ENCODE results near the gene BIRC7. TPM values are rescaled to one million over a fixed set of nuclear protein-coding genes. Genes with fewer than 3 reads are reported as not detected.
"Not testable (repeated sequence)": the region's sequence is repeated elsewhere in the genome, so short reads cannot be mapped to it uniquely, and the experiment has no call there.

BIRC7 gene
- total RNA-seq, 1 experiment from 2014 or later, result not detected

DNA sequence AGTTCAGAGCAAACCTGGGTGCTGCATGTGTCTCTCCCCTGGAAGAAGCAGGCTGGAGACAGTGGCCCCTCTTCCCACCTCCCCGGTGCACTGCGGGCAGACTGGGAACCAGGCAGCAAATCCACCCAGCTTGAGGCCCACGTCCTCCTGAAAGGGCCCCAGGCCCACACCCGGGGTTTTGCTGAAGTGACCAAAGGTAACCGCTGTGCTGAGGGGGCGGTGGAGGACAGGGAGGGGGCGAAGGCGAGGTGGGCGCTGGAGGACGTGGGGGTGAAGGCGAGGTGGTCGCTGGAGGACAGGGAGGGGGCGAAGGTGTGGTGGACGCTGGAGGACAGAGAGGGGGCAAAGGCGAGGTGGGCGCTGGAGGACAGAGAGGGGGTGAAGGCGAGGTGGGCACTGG, 1.8 kb upstream of the BIRC7 start:
- no peak for DNase-seq
- Histone ChIP-seq H3K4me3 (no peak overlapping the region), H3K36me3 (no peaks in the 10 kb centered on the region), H3K9me3 (no peaks in the 10 kb centered on the region), H3K27me3 (no peaks in the 10 kb centered on the region)

DNA sequence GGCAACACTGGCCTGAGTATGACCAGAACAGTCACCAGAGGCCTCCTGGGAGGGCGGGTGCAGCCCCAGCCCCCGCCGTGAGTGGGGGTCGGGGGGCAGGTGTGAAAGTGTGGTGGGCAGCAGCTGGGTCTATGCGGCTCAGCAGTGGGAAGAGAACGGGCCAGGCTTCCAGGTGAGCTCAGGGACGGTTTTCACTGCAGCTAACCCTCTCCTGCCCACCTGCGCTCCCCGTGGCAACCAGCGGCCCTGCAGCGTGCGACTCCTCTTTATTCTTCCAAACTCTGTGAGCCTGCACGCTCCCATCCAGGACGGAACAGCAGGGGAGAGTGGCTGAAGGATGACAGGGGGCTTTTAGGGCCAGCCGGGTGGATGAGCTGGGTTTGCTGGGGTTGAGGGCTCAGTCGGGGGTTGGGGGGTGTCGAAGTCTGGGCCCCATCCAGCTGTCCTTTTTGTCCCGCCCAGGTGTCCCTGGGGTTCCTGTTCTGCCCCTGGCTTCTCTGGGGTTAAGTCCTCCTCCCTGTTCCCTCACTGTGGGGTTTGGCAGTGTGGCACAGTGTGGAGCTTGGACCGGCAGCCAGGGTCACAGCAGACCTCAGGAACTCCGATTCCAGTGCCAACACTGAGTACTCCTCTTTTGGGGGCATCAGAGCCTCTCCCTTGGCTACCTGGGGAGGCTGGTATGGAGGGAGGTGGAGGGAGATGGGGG, 859 bp upstream of the BIRC7 start:
- DNase-seq, result no peak
- Histone ChIP-seq H3K27me3 (no peaks in the 10 kb centered on the region), H3K36me3 (no peaks in the 10 kb centered on the region), H3K9me3 (no peaks in the 10 kb centered on the region), H3K4me3 (no peak overlapping the region)

DNA sequence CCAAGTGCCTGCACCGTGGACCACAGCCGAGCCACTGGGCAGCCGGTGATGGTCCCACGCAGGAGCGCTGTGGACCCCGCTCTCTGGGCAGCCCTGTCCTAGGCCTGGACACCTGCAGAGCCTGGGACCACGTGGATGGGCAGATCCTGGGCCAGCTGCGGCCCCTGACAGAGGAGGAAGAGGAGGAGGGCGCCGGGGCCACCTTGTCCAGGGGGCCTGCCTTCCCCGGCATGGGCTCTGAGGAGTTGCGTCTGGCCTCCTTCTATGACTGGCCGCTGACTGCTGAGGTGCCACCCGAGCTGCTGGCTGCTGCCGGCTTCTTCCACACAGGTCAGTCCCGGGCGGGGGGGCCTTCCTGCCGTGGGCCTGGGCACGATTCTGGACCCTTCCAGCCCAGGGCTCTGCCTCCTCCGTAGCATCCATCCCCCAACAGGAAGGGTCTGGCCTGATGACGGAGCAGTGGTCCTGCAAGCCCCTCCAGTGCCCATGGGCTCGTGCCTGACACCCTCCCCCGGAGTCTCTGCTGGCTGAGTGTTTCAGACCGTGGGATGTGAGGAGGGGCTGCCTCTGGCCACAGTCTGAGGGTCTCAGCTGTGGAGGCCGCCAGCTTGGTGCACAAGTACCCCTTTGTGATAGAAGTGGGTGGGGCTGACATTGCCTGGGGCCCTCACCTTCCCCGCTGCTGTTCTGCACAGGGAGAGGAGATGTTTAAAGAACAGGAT, 572 bp downstream of the BIRC7 start:
- H3K4me3 ChIP-seq, result no peak overlapping the region
- H3K27me3 ChIP-seq, result no peaks in the 10 kb centered on the region
- DNase-seq, result no peak
- H3K9me3 ChIP-seq, result no peaks in the 10 kb centered on the region
- H3K36me3 ChIP-seq, result no peaks in the 10 kb centered on the region

DNA sequence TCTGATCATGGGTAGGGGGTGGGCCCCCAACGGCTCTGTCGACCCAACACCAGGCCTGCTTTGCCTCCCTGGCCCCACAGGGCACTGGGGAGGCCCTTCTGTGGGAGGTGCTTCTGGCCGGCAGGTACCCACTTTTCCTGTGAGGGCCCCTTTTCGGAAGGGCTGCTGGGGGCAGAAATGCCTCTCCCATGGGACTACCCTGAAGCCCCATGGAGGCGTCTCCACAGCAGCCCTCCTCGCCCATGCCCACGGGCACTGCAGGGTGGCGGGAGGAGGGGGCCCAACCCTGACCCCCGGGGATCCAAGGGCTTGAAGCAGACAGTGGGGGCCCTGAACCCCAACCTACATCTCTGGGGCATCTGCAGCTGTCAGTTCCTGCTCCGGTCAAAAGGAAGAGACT, 2.3 kb downstream of the BIRC7 start:
- no peak for DNase-seq
- H3K27me3 ChIP-seq, result no peaks in the 10 kb centered on the region

DNA sequence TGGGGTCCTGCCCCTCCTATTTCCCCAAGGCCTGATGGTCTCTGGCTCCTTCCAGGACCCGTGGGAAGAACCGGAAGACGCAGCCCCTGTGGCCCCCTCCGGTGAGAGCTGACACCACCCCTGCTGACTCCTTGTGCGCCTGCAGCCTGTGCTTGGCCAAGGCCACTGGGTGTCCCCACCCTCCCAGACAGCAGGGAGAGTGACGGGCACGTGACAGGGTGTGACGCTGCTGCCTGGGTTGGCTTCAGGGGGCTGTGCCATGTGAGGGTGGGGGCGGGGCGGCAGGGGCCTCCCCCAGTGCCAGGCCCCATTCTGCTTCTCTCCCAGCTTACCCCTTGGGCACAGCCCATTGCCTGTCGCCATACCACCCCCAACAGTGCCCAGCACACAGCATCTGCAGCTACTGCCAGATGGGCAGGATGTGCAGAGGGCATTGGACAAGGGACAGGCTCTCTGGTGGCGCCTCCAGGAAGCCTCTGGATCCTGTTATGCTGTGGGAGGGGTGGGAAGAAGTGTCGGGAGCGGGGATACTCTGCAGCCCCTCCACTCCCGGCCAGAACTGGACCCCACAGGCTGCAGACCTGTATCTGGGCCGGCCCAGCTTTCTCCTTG, 2.9 kb downstream of the BIRC7 start:
- DNase-seq, result no peak
- Histone ChIP-seq H3K4me3 (no peak overlapping the region), H3K36me3 (no peaks in the 10 kb centered on the region), H3K27me3 (no peaks in the 10 kb centered on the region), H3K9me3 (no peaks in the 10 kb centered on the region)

More for the DNA sequence above, 2.3 kb downstream of the BIRC7 start:
- H3K9me3 ChIP-seq, result no peaks in the 10 kb centered on the region
- H3K36me3 ChIP-seq, result no peaks in the 10 kb centered on the region
- no peak overlapping the region for H3K4me3 ChIP-seq

DNA sequence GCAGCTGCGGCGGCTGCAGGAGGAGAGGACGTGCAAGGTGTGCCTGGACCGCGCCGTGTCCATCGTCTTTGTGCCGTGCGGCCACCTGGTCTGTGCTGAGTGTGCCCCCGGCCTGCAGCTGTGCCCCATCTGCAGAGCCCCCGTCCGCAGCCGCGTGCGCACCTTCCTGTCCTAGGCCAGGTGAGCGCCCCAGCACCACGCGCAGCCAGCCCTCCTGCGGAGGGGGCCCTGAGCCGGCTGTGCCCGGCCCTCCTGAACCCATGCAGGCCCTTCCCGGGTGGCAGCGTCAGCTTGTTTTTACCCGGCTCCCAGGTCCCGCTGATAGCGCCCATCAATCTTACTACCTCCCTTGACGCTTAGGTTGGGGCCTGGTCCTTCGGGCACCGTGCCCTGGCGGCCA, 3.7 kb downstream of the BIRC7 start:
- Histone ChIP-seq H3K36me3 (no peaks in the 10 kb centered on the region), H3K9me3 (no peaks in the 10 kb centered on the region), H3K27me3 (no peaks in the 10 kb centered on the region), H3K4me3 (no peak overlapping the region)
- no peak for DNase-seq

DNA sequence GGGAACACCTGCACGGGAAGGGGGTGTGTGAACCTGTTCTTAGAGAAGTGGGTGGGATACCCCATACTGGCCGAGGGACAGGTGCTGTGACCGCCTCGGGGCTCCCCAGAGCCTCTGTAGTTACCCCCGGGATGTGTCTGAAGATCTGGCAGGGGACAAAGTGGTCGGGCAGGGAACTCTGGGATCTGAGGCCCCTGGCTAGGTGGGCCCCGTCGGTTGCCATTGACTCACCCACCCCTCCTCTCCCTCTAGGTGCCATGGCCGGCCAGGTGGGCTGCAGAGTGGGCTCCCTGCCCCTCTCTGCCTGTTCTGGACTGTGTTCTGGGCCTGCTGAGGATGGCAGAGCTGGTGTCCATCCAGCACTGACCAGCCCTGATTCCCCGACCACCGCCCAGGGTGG, 4.3 kb downstream of the BIRC7 start:
- no peak for DNase-seq
- Histone ChIP-seq H3K36me3 (no peaks in the 10 kb centered on the region), H3K27me3 (no peaks in the 10 kb centered on the region), H3K4me3 (no peak overlapping the region), H3K9me3 (no peaks in the 10 kb centered on the region)

DNA sequence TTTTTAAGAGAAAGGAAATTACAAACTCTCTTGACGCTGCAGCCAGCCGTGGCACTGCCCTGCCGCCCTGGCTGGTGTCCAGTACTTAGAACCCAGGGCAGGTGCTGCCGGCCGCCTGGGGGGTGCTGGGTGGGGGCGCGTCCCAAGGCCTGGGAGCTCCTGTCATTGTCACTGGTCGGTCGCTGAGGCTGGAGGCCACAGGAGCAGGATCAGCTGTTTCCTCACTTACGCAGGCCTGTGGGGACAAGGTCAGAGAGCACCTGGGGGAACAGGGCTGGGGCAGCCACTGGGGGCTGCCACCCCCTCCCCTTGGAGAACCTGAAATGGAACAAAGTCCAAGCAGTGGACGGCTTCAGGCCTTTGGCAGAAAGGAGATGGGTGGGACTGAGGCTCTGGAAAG, 5.6 kb downstream of the BIRC7 start:
- no peak for DNase-seq
- Histone ChIP-seq H3K36me3 (no peaks in the 10 kb centered on the region), H3K27me3 (no peaks in the 10 kb centered on the region), H3K9me3 (no peaks in the 10 kb centered on the region), H3K4me3 (no peak overlapping the region)

DNA sequence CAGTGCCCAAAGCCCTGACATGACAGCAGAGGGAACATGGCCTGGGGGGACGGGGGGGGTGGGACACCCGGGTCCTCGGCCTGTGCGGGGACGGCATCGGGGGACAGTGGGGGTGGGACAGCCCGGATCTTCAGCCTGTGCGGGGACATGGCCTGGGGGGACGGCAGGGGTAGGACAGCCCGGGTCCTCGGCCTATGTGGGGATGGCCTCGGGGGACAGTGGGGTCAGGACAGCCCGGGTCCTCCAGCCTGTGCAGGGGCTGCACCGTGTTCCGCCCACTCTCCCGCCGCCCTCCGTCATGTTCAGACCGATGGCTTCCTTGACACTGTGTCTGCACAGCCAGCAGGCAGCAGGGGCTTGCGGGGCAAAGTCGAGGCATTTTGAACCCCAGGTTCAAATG, 7.0 kb downstream of the BIRC7 start:
- Histone ChIP-seq H3K27me3 (no peaks in the 10 kb centered on the region), H3K9me3 (no peaks in the 10 kb centered on the region), H3K36me3 (no peaks in the 10 kb centered on the region), H3K4me3 (no peak overlapping the region)
- no peak for DNase-seq

DNA sequence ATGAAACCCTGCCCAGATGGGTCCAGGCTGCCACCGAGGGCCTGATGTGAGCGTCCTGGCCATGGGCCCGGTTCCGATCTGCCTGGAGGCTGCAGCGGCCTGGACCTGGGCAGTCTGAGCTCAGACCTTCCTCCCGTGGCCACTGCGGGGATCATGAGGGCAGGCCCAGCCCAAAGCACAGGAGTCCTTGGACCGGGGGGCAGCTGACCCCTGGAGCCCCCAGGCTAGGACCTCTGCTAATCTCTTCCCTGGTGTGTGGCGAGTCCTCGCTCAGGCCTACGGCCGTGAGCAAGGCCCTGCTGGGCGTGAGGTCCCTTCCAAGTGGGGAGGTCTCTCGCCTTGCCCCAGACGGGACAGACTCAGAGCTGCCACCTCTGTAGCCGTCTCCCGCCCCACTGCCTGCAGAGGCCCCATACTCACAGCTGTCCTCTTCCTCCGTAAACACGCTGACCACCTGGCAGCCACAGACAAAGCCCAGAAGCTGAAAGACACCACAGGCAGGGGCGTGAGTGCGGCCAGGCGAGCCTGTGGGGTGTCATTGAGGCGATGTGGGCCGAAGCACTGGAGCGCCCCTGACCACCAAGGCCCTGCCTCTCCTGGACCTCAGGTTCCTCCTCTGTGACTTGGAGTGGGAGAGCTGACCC, 8.0 kb downstream of the BIRC7 start:
- DNase-seq, result no peak
- Histone ChIP-seq H3K9me3 (no peaks in the 10 kb centered on the region), H3K27me3 (no peaks in the 10 kb centered on the region), H3K36me3 (no peaks in the 10 kb centered on the region), H3K4me3 (no peak overlapping the region)

DNA sequence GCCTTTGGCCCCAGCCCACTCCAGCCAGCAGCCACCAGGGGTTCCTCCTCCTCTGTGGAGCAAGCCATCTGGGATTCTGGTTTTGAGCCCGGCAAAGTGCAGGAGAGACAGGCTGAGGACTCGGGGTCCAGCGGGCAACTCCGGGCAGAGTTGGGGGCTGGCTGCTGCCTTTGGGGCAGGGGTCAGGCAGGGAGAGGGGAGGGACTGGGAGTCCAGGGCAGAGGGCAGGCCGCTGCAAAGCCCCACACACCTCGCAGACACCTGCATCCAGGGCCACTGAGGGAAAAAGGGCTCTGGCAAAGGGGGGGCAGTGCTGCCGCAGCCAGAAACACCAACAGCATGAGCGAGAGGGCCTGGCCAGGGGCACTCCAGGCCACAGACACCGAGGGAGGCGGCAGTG, 8.8 kb downstream of the BIRC7 start:
- Histone ChIP-seq H3K9me3 (no peaks in the 10 kb centered on the region), H3K4me3 (no peak overlapping the region), H3K36me3 (no peaks in the 10 kb centered on the region), H3K27me3 (no peaks in the 10 kb centered on the region)
- no peak for DNase-seq

DNA sequence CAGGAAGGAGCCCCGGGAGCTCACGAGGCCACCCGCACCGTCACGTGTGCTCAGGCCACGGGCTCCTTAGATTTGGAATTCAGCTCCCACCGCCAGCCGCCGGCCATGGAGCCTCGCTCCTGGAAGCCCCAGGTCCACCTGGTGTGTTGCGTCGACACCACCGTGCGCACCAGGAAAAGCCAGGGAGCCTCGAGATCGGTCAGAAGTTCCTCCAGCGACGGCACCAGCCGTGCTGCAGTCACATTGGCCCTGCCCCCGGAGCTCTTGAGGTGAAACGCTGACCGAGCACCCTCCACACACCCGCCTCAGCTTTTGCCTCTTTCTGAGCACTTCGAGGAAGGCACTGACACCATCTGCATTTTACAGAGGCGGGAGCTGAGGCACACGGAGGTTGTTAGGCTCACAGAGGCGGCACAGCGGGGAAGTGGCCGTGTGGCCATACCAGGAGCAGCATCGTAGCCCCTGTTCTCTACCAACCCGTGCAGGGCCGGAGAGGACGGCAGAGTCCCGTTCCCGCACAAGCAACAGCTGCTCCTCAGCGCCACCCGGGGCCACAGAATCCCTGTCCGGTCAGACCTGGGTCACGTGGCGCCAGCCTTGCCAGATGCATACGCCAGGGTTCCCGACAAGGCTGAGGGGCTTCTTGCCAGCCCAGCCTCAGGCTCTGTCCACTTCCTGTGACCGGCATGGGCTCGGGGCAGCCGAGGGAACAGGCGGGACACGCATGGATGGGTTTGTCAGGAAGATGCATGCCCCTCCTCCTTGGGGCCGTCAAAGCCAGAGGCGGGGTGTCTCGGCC, 11.0 kb downstream of the BIRC7 start:
- no peaks in the 10 kb centered on the region for H3K27me3 ChIP-seq
- no peaks in the 10 kb centered on the region for H3K9me3 ChIP-seq
- H3K36me3 ChIP-seq, result no peaks in the 10 kb centered on the region
- no peak overlapping the region for H3K4me3 ChIP-seq
- no peak for DNase-seq

DNA sequence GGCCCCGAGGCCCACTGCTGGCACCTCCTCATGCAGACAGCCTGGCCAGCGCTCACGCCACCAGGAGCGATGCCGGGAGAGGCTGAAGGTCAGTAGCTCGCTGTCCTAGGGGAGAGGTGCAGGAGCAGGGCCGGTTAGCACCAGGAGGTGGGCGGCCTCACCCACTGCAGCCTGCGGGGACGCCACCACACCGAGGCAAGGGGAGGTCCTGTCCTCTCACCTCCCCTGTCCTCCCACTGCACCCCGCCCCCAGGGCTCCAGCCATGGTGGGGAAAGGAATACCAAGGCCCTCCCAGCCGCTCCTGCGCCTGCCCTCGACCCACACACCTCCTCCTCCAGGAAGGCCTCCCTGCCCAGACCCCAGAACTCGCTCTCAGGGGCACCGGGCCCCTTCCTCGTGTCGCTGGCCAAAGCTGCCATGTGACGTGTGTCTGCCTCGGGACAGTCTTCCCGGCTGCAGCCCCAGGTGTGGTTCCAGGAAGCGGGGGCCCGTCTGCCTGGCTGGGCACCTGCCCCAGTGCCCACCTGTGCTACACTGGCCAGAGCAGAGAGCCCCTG, 12.0 kb downstream of the BIRC7 start:
- no peak for DNase-seq
- H3K9me3 ChIP-seq, result no peaks in the 10 kb centered on the region
- H3K36me3 ChIP-seq, result no peaks in the 10 kb centered on the region
- H3K4me3 ChIP-seq, result no peak overlapping the region
- H3K27me3 ChIP-seq, result peaks cover 4% of the 10 kb centered on the region

DNA sequence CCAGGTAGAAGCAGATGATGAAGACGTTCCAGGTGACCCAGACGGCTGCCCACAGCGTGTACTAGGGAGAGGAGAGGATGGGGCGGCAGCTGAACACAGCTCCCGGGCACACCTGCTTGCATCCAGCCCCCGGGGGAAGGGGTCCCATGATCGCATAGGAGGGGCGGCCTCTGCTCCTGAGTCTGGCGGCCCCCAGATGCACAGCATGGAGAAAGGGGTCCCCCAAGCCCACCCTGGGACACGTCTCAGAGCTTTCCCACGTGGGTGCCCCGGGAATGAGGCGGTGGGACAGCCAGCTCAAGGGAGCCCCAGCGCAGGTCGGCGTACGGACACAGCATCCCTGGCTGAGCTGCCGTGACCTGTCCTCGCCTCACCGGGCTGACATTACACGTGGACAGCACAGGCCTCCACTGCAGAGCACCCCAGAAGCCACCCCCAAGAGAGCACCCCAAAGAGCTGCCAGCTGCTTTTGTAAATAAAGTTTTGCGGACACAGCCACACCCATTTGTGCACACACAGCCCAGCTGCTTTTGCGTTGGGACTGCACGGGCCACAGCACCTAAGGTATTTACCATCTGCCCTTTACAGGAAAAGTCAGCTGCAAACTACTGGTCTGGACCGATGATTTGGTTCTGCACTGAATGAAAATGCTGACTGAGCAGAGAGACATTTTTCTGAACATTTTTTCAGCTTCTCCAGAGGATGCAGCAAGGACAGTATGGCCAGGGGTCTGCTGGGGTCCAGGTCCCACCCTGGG, 13.3 kb downstream of the BIRC7 start:
- H3K27me3 ChIP-seq, result peaks cover 12% of the 10 kb centered on the region
- no peak for DNase-seq
- H3K36me3 ChIP-seq, result no peaks in the 10 kb centered on the region

DNA sequence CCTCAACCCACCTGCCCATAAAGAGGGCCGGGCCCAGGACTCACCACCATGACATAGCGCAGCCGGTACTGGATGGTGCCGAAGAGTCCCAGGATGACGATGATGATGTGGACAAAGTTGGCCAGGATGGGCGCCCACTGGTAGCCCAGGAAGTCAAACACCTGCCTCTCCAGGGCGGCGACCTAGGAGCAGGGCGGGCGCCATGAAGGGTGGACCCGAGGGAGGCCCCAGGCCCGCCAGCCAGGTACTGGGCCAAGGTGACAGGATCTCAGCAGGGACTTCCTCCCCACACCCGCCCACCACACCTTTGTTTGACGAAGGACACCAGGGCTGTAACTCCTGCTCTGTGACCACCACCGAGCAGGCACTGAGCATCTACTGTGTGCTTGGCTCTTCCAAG, 14.2 kb downstream of the BIRC7 start:
- no peak for DNase-seq
- no peak overlapping the region for H3K4me3 ChIP-seq
- no peaks in the 10 kb centered on the region for H3K36me3 ChIP-seq
- H3K27me3 ChIP-seq, result peaks cover 18% of the 10 kb centered on the region
- no peaks in the 10 kb centered on the region for H3K9me3 ChIP-seq

More for the DNA sequence above, 13.3 kb downstream of the BIRC7 start:
- Histone ChIP-seq H3K9me3 (no peaks in the 10 kb centered on the region), H3K4me3 (no peak overlapping the region)

DNA sequence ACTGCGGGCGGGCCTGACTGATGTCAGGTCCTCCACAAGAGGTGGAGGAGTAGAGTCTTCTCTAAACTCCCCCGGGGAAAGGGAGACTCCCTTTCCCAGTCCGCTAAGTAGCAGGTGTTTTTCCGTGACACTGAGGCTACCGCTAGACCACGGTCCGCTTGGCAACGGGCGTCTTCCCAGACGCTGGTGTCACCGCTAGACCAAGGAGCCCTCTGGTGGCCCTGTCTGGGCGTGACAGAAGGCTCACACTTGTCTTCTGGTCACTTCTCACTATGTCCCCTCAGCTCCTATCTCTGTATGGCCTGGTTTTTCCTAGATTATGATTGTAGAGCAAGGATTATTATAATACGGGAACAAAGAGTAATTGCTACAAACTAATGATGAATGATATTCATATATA, 15.6 kb downstream of the BIRC7 start:
- DNase-seq, H3K4me3 ChIP-seq, H3K9me3 ChIP-seq, H3K36me3 ChIP-seq: not testable (repeated sequence)
- H3K27me3 ChIP-seq, result peaks cover 33% of the 10 kb centered on the region

Measured in MG63 (cell line).